Activated CD8-positive, alpha-beta T cell treated with anti-CD3 and anti-CD28 coated beads for 36 hours (primary cell): ENCODE results near the gene RNF224. TPM values are rescaled to one million over a fixed set of nuclear protein-coding genes. Genes with fewer than 3 reads are reported as not detected.

Experiments used
- ATAC-seq: fragments of 200-7000 bp; cut with Tn5 transposase; one replicate; pipeline ENCODE4 v1.10.0; 2021; ENCODE audit warnings: mild to moderate bottlenecking, moderate library complexity
- CTCF ChIA-PET: fragments of 350-600 bp; sonication (Branson Sonifier 250); formaldehyde crosslinking; loops from one replicate; lab custom pipeline; 2021; ENCODE audit warnings: antibody characterized with exemption; lab: Charles Lee
- POLR2A ChIA-PET: fragments of 350-600 bp; sonication (Branson Sonifier 250); formaldehyde crosslinking; loops from one replicate; lab custom pipeline; 2021; ENCODE audit warnings: antibody characterized with exemption; lab: Charles Lee
- DNase-seq: peaks from one replicate; pipeline ENCODE4 v3.0.0-alpha.2; 2020
- H3K27ac Mint-ChIP-seq: one replicate; pipeline ENCODE4 v1.8.0; 2021; ENCODE audit warnings: mild to moderate bottlenecking, mixed read lengths
- H3K27me3 Mint-ChIP-seq: one replicate; pipeline ENCODE4 v1.8.0; 2021; ENCODE audit warnings: mixed read lengths
- H3K36me3 Mint-ChIP-seq: one replicate; pipeline ENCODE4 v1.8.0; 2021; ENCODE audit warnings: low read depth, mixed read lengths
- H3K4me1 Mint-ChIP-seq: one replicate; pipeline ENCODE4 v1.8.0; 2021; ENCODE audit warnings: low read depth, mixed read lengths
- H3K4me3 Mint-ChIP-seq: one replicate; pipeline ENCODE4 v1.8.0; 2021; ENCODE audit warnings: mild to moderate bottlenecking, moderate library complexity, mixed read lengths
- H3K9me3 Mint-ChIP-seq: one replicate; pipeline ENCODE4 v1.8.0; 2021; ENCODE audit warnings: mixed read lengths
- intact Hi-C: fragments of 100-400 bp; cut with micrococcal nuclease; formaldehyde crosslinking; loops from one replicate; pipeline ENCODE4 v1.10.0; 2022
- total RNA-seq, 2 experiments: library from RNA; stranded (reverse); gene quantifications; one replicate each; pipeline ENCODE4 v1.2.3, GENCODE V29; 2021
- TF ChIP-seq, protein P1 (sequence below): fragments of 200-600 bp; IDR thresholded peaks from one replicate; pipeline ENCODE4 v1.8.0; 2022; ENCODE audit warnings: antibody characterized with exemption, mild to moderate bottlenecking

Gene RNF224
- total RNA-seq, 2 experiments from 2014 or later = not detected

DNA sequence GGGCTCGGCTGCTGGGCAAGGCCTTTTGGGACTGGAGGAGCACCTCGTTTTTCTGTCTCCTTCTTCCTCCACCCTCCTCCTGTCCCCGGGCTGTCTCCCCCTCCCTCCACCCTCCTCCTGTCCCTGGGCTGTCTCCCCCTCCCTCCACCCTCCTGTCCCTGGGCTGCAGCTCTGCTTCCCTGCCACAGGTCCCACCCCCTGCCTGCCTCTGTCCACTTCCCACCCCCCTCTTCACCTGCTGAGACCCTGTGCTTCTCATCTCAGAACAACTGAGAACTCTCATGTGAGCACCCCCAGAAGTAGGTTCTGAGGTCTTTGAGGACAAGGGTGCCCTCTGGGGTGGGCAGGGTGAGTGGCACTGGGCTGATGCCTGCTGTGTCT, 44.4 kb downstream of the RNF224 start:
- H3K27ac Mint-ChIP-seq = no peak overlapping the region
- H3K4me3 Mint-ChIP-seq = no peak overlapping the region
- intact Hi-C loops = no loop called here
- H3K9me3 Mint-ChIP-seq = no peaks in the 10 kb centered on the region
- peaks cover 11% of the 10 kb centered on the region for H3K4me1 Mint-ChIP-seq
- DNase-seq (no peak), ATAC-seq (no peak)
- ChIA-PET CTCF (interaction anchor here (1.0 to 2.6 kb wide), 2 partner anchors 30 to 35 kb away, joined by 3 to 7 read pairs; partner anchors contain the start of gene NRARP), POLR2A (interaction anchor here (1.0 kb wide), 1 partner anchor 31 kb away, joined by 3 read pairs; no protein-coding TSS in a partner anchor)
- peaks cover 33% of the 10 kb centered on the region for H3K36me3 Mint-ChIP-seq
- no peaks in the 10 kb centered on the region for H3K27me3 Mint-ChIP-seq
- TF ChIP-seq, protein P1, sequence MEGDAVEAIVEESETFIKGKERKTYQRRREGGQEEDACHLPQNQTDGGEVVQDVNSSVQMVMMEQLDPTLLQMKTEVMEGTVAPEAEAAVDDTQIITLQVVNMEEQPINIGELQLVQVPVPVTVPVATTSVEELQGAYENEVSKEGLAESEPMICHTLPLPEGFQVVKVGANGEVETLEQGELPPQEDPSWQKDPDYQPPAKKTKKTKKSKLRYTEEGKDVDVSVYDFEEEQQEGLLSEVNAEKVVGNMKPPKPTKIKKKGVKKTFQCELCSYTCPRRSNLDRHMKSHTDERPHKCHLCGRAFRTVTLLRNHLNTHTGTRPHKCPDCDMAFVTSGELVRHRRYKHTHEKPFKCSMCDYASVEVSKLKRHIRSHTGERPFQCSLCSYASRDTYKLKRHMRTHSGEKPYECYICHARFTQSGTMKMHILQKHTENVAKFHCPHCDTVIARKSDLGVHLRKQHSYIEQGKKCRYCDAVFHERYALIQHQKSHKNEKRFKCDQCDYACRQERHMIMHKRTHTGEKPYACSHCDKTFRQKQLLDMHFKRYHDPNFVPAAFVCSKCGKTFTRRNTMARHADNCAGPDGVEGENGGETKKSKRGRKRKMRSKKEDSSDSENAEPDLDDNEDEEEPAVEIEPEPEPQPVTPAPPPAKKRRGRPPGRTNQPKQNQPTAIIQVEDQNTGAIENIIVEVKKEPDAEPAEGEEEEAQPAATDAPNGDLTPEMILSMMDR = no peak

DNA sequence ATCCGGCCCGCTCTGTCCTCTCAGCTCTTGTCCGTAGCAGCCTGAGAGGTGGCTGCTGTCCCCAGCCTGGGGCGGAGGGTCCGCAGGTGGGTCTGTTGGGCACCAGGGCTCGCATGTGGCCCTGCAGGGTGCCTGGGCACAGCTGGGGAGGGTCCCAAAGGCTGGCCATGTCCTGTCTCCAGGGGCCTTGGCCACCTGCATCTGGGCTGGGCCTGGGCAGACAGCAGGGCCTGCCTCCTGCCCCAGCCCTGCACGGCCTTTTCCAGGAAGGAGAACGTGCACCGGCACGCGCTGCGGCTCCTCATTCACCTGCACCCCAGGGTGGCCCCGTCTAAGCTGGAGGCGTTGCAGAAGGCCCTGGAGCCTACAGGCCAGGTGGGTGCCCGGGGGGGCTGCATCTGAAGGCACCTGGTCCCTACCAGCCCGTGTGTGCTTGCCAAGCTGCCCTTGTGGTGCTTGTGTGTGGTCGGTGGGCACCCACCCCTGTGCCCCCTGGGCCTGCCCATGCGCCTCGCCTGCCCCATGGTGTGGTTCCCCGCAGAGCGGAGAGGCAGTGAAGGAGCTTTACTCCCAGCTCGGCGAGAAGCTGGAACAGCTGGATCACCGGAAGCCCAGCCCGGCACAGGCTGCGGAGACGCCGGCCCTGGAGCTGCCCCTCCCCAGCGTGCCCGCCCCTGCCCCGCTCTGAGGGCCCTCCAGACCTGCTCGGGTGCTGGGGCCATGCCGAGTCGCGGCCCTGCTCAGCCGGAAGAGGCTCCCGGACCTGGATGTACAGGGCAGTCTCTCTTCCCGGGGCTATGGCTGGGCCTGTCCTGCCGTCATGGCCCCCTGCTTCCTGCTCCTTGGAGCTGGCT, 45.2 kb downstream of the RNF224 start:
- ATAC-seq = no peak
- CTCF ChIA-PET = interaction anchor here (1.2 to 2.6 kb wide), 2 partner anchors 15 to 36 kb away, joined by 4 to 7 read pairs; no protein-coding TSS in a partner anchor

DNA sequence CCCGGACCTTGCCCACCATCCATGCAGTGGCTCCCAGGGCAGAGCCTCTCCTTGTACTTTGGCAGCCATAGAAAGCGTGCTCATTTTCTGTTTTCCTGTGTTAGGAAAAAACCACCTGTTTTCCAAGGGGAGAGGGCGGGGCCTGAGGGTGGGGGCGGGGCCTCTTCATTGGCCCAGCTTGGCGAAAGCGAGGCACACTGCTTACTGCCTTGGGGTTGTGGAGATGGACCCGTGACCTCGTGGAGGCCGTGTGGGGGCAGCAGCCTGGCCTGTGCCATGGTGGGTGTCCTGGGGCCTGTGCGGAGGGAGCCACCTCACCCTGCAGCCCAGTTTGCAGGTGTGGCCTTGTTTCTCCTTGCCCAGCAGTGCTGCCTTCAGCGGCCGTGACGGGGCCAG, 45.8 kb downstream of the RNF224 start:
- ATAC-seq = no peak
- POLR2A ChIA-PET = no interaction called here

More for the DNA sequence above, 45.2 kb downstream of the RNF224 start:
- TF ChIP-seq, protein P1 = no peak
- peaks cover 33% of the 10 kb centered on the region for H3K36me3 Mint-ChIP-seq
- H3K9me3 Mint-ChIP-seq = no peaks in the 10 kb centered on the region
- DNase-seq = no peak
- H3K27ac Mint-ChIP-seq = no peak overlapping the region
- H3K4me3 Mint-ChIP-seq = no peak overlapping the region
- intact Hi-C loops = no loop called here
- H3K27me3 Mint-ChIP-seq = peaks cover 1% of the 10 kb centered on the region
- H3K4me1 Mint-ChIP-seq = peaks cover 17% of the 10 kb centered on the region
- POLR2A ChIA-PET = no interaction called here

DNA sequence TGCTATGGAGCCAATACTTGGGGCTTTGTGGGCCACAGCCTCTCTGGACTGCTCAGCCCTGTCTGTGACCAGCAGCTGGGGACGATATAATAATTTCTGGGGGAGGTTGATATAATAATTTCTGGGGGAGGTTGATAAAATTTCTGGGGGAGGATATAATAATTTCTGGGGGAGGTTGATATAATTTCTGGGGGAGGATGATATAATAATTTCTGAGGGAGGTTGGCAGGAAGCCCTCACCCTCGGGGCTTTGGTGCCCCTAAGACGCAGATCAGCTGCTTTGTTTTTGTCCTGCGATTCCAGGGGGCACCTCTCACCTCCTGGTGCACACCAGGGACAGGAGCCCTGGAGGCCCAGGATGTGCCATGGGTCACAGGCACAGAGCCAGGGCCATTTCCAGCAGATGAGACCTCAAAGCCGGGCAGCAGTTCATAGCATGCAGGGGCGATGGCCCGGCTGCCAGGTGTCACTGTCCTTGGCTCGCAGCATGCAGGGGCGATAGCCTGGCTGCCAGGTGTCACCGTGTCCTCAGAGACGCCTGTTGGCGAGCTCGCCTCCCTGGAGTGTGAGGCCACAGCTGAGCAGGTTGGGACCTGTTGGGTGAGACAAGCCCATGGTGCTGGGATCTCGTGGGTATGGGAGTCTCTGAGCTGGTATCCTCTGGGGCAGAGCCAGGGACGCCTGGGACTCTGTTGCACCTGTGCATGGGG, 46.5 kb downstream of the RNF224 start:
- Mint-ChIP-seq H3K4me3 (no peak overlapping the region), H3K36me3 (peaks cover 25% of the 10 kb centered on the region), H3K9me3 (no peaks in the 10 kb centered on the region), H3K4me1 (peaks cover 19% of the 10 kb centered on the region), H3K27ac (no peak overlapping the region), H3K27me3 (peaks cover 3% of the 10 kb centered on the region)
- ChIA-PET CTCF (interaction anchor here (1.1 to 2.6 kb wide), 3 partner anchors 12 to 37 kb away, joined by 4 to 7 read pairs (median 4); no protein-coding TSS in a partner anchor), POLR2A (interaction anchor here (1.2 to 1.6 kb wide), 2 partner anchors 9 to 18 kb away, joined by 5 to 8 read pairs; no protein-coding TSS in a partner anchor)
- intact Hi-C loops = no loop called here
- TF ChIP-seq, protein P1 = no peak
- DNase-seq = no peak
- no peak for ATAC-seq

More for the DNA sequence above, 45.8 kb downstream of the RNF224 start:
- Mint-ChIP-seq H3K36me3 (peaks cover 29% of the 10 kb centered on the region), H3K27me3 (peaks cover 3% of the 10 kb centered on the region), H3K27ac (no peak overlapping the region), H3K9me3 (no peaks in the 10 kb centered on the region), H3K4me3 (no peak overlapping the region), H3K4me1 (peaks cover 19% of the 10 kb centered on the region)
- CTCF ChIA-PET = interaction anchor here (1.2 to 2.6 kb wide), 2 partner anchors 14 to 37 kb away, joined by 4 to 7 read pairs; no protein-coding TSS in a partner anchor
- intact Hi-C loops = no loop called here
- no peak for DNase-seq
- TF ChIP-seq, protein P1 = no peak
